Esophagus mucosa (tissue), 1 donor: Measurements from ENCODE around the gene SCIN. TPM values are rescaled to one million over a fixed set of nuclear protein-coding genes. Genes with fewer than 3 reads are reported as not detected.
A peak's percentile ranks its signal among the peaks of the same experiment; 100 is the strongest.
"Not testable (repeated sequence)": the region's sequence is repeated elsewhere in the genome, so short reads cannot be mapped to it uniquely, and the experiment has no call there.

Experiments used
- ATAC-seq: fragments of 200-7000 bp; cut with Tn5 transposase; one replicate; pipeline ENCODE4 v1.9.1; 2020
- total RNA-seq: library from RNA; stranded (reverse); gene quantifications from one replicate; pipeline ENCODE4 v1.2.4, GENCODE V29; 2023
- donor health status: DM: yes; HTN: yes; CAD: no.

SCIN gene
- total RNA-seq, 1 donor from 2014 or later: 1.1 TPM

- no peak for ATAC-seq
Observed at GRCh38 chr7:12619461-12620069, 49.0 kb downstream of the SCIN start.

GRCh38 chr7:12620371-12620770 is 49.9 kb downstream of the SCIN start:
- ATAC-seq: no peak

- ATAC-seq: no peak
Observed at GRCh38 chr7:12623223-12623622, 52.7 kb downstream of the SCIN start.

GRCh38 chr7:12623885-12624498 is 53.5 kb downstream of the SCIN start:
- ATAC-seq: peak; percentile 49

GRCh38 chr7:12625836-12626235 is 55.3 kb downstream of the SCIN start:
- no peak for ATAC-seq

GRCh38 chr7:12629816-12630512 is 59.4 kb downstream of the SCIN start:
- no peak for ATAC-seq

GRCh38 chr7:12630513-12630819 is 59.9 kb downstream of the SCIN start:
- no peak for ATAC-seq

GRCh38 chr7:12633582-12633981 is 63.1 kb downstream of the SCIN start:
- ATAC-seq: no peak

- peak; percentile 64 for ATAC-seq
Observed at GRCh38 chr7:12635830-12636229, 65.3 kb downstream of the SCIN start.

- no peak for ATAC-seq
Observed at GRCh38 chr7:12637328-12637727, 66.8 kb downstream of the SCIN start.

GRCh38 chr7:12637819-12638592 is 67.5 kb downstream of the SCIN start:
- no peak for ATAC-seq

- peak; percentile 13 for ATAC-seq
Observed at GRCh38 chr7:12638851-12639456, 68.4 kb downstream of the SCIN start.

GRCh38 chr7:12640299-12641096 is 70.0 kb downstream of the SCIN start:
- ATAC-seq: no peak

GRCh38 chr7:12641196-12641595 is 70.7 kb downstream of the SCIN start:
- ATAC-seq: no peak

GRCh38 chr7:12642508-12642907 is 72.0 kb downstream of the SCIN start:
- no peak for ATAC-seq

- ATAC-seq: no peak
Observed at GRCh38 chr7:12643001-12643643, 72.6 kb downstream of the SCIN start.

GRCh38 chr7:12643644-12644043 is 73.1 kb downstream of the SCIN start:
- no peak for ATAC-seq

- not testable (repeated sequence) for ATAC-seq
Observed at GRCh38 chr7:12645212-12645611, 74.7 kb downstream of the SCIN start.

- ATAC-seq: no peak
Observed at GRCh38 chr7:12646139-12646538, 75.6 kb downstream of the SCIN start.

- peak; percentile 92 for ATAC-seq
Observed at GRCh38 chr7:12647364-12648219, 77.1 kb downstream of the SCIN start.
